D341Med (cell line): ENCODE data around the gene USP7.
"Not testable (repeated sequence)": the region's sequence is repeated elsewhere in the genome, so short reads cannot be mapped to it uniquely, and the experiment has no call there.

Source experiments
- DNase-seq: peaks from one replicate; pipeline ENCODE4 v3.0.0; 2012; ENCODE audit warnings: low spot score

The USP7 gene

DNA sequence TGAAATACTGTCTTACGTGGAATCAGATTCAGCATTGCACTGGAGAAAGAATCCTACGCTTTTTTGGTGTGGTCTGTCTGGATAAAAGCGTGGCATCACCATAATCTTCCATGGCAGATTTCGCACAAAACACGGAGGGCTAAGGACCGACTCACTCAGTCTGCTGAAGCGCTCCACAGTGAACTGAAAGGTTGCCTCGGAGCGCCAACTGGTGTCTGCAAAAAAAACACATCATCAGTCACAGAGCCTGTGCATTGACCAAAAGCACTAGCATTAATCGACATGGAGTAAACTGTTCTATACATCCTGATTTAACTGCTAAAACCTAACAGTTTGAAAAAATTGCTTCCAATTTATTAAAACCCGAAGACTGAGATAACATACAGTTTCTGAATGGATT lies 40.5 kb downstream of the USP7 start:
- no peak for DNase-seq

DNA sequence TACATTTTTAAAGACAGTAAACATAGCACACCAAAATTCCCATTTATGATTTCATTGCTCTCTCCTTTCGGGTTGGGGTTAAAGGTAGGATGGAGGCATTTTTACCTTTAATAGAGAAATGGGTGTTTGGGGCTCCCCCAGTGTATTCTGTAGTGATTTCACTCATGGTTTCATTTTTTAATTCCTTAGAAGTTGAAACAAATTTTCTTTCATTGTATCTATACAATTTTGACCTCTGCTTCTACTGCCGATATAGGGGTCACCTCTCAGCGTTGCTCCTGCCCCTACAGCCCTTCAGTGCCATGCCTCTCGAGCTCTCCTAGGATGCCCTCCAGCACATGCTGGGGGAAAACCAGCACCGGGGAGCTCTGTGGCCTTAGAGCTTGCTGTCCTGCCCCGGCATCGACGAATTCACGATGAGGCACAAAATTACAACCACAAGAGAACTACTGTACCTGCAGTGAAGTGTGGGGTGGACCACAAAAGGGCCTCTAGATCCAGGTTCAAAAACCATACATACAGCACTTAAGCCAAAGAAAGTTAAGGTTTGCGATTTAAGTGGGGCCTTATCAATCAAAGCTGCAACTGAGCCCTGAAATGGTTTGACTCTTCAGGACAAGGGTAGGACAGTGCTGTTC lies 42.2 kb downstream of the USP7 start:
- no peak for DNase-seq

DNA sequence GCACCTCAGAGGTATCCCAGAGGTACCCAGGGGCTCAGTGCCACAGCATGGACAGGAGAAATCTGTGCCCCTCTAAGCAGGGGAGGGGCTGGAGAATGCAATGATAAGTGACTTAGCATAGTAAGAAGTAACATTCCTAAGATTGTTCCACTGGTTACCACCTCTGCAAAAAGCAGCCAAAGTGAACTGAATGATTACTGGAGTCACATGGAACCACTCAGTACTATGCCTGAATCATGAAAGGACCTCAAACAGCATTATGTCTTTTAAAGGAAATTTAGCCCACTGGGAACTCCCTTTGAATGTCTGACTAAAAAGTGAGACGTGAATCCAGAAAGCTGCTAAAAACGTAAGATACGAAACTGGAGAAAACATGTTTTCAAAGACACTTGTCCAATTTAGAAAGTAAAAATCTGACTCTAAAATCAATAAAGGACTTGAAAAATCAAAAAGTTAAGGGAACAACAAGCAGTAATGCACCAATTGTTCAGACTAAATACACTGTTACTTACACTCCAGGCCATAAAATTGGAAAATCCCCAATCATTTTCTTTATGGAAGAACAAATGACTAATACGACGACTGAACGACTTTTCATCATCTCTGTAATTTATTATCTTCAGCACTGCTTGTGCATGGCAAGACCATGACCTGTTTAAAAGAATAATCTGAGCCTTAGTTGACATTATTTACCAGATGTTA lies 42.9 kb downstream of the USP7 start:
- DNase-seq: no peak

DNA sequence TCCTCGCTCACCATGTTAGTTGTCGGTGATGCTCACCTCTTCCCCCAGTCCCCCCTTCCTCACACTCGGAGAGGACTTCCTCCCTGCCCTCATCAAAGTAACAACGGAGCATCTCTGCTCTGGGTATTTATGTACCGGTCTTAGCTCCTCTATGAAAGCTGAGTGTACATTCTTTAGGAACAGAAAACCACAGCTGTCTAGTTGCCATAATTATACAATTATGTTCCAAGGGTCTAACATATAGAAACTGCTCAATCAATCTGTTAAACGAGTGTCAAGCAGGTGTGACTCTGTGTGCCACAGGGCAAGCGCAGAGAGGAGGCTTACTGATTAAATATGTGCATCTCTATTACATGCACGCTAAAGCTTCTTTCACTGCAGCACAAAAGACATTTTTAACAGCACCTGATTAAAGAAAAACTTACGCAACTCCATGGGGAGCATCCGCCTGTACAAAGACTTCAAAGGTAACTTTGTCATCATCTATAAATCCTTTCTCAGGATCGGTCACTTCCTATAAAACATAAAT lies 43.7 kb downstream of the USP7 start:
- DNase-seq: no peak

DNA sequence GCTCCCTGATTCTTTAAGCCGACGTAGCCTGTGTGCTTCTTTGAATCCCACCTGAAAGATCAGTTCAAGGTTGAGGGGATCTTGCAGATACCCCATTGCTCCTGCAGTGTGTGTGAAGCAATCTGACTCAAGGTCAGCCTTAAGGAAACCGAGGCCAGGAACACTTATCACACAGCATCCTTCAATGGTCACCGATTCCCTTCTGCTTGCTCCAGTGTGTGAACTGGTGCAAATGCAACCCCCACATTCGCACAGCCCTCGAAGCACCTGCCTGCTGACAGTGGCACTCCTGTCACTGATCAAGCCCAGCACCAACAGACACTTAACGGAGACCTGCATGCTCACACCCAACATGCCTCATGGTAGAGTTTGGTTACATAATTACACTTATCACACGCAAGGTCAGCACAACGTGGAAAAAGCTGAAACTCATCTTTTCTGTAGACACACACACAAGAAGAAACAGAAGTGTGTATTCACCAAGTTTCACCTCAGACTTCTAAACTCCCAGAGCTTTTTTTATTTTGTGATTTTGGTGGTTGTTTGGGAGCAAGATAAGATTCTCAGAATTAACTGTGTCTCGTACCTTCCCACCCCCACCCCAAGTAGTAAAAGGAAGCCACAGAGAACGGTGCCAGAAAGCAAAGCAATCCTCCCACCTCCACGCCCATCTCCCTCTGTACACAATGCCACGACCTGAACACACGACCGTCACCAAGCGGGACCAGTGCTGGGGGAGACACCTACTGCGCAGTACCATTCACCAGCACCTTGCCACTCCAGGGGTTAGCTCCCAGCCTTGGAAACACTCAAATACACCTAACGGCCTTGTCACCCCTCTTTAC lies 44.4 kb downstream of the USP7 start:
- no peak for DNase-seq

DNA sequence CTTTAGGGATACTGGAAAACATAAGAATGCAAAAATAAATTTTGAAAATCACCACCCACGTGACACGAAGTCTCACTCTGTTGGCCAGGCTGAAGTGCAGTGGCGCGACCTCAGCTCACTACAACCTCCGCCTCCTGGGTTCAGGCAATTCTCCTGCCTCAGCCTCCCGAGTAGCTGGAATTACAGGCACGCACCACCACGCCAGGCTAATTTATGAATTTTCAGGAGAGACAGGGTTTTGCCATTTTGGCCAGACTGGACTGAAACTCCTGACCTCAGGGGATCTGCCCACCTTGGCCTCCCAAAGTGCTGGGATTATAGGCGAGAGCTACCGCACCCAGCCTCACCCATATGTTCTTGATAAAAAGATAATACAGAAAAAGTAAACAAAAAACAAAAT lies 46.4 kb downstream of the USP7 start:
- not testable (repeated sequence) for DNase-seq

DNA sequence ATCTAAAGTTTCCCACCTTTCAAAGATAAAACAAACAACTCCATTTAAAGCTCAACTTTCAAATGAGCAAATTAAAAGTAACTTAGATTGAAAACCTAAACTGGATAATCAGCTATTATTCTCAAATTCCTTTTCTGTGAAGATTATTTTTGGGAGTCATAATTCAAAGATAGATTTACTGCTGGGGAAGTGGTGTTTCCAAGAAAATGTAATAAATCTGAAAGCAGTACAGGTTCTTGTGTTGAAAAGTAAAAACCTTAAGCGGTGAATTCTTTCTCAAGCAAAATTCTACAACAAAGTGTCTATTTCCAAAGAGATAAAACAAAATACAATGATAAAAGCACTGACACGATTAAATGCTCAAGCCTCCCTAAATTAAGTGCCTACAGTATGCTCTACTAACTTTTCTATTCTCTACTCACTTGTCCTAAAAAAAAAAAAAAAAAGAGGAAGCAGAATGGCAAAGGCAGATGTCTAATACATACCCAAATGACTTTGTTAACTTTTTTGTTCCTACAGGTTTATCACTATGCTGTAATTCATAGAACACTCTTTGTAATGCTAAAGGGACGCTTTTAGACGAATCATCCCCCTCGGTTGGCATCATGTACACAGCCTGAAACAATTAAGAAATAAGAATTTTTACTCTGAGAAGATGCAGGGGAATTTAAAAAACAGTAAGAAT lies 47.0 kb downstream of the USP7 start:
- no peak for DNase-seq

DNA sequence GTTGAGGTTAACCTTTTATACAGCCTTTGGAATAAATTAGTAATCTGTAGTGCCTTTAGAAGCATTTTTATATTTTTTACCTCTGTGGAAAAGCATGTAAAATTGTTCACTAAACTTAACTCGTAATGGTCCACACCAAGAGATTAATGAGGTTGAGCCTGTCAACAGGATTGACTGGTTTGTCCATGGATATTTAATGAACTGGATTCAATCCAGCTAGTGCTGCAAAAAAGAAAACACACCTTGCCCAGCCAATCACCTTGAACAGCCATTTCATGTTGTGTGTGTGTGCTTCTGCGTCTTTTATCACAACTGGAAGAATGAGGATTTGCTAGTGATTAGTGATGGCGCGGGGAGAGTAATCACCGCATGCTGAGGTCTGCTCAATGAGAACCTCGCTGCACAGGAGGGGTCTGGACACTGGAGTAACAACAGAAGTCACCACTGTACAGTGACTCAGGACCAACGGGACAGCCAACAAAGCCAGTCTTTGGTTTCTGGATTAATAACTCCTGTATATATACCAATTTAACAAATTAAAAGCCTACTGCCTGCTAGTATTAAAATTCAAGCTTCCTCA lies 47.9 kb downstream of the USP7 start:
- no peak for DNase-seq

DNA sequence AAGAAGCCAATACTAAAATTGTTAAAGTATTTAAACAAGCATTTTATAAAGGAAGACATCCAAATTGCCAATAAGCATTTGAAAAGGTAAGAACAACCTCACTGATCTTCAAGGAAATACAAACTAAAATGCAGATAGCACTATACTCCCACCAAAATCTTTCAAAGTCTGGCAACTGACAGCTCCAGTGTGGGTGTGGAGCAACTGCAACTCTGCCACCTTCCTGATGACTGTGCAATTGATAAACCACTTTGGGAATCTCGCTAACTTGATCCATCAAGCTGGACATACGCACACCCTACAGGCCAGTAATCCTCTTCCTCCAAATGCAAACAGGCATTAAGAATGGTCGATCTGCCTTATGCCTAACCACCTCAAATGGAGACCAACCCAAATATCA lies 49.6 kb downstream of the USP7 start:
- DNase-seq: no peak

DNA sequence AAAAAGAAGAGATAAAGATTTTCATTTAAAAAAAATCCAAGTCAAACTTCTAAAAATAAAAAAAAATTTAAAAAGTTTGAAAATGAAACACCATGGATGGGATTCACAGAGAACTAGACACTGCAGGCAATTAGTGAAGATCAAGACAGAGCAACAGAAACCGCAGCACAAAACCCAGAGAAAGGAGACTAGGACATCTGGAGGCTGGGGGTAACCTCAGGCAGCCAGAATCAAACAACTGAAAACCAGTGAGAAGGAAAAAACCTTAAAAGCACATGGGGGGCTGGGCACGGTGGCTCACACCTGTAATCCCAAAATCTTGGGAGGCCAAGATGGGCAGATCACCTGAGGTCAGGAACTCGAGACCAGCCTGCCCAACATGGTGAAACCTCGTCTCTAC lies 50.9 kb downstream of the USP7 start:
- no peak for DNase-seq

DNA sequence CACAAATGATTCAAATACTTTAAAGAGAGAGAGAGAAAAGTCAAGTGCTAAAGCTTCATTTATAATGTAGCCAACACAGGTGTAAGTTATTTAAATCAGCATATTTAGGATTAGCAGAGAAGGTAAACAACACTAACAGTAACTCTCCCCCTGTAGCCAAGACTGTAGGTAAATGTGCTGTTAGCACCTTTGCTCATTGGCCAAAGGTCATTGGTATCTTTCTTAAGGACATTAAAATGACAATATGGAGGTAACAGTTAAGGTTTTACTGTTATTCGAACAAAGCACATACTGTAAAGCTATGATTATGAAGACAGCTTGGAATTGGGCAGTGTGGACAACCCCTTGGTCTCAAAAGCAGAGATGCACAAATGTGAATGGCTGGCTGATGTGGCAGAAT lies 52.9 kb downstream of the USP7 start:
- no peak for DNase-seq

DNA sequence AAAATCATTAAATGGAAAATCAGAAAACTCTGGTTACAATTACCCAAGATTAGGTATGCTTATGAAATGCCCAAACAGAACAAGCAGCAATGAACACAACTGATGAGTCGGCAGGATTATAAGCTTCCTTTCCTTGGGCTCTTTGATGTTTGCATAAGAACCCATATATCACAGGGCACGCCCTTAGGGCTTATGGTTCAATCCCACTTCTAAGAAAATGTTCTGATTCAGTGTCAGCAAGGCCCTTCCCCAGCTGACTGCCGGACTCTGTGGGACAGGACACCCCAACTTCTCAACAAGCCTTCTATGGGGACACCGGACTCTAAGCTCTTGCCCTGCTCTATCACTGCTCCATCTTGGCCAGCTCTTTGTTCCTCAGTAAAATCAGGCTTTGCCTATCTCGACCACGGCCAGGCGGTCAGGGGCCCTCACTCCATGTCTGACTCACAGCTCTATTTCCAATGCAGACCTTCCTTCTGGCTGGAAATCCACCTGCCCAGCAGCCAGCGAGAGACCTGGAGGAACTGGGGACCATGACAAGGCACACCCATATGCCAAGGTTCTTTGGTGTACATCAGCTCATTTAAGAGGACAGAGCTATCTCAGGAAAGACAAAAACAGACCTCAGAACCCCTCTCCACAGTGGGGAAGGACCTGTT lies 54.8 kb downstream of the USP7 start:
- no peak for DNase-seq

DNA sequence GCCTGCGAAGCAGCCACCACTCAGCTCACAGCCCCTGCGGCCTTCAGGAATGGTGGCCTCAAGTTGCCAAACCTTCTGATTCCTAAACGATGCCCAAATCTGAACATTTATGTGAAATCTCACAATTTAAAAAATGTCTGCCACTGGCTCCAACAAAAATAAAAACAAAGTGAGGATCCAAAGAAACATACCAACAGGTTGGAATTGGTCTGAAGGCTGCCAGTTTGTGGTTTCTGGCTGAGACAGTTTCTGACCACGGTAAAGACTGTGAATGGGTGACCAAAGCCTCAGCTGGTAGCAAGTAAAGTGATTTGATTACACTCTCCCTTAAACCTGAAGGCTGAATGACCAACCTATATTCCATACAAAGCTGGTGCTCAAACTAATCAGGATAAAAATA lies 56.6 kb downstream of the USP7 start:
- DNase-seq: no peak

DNA sequence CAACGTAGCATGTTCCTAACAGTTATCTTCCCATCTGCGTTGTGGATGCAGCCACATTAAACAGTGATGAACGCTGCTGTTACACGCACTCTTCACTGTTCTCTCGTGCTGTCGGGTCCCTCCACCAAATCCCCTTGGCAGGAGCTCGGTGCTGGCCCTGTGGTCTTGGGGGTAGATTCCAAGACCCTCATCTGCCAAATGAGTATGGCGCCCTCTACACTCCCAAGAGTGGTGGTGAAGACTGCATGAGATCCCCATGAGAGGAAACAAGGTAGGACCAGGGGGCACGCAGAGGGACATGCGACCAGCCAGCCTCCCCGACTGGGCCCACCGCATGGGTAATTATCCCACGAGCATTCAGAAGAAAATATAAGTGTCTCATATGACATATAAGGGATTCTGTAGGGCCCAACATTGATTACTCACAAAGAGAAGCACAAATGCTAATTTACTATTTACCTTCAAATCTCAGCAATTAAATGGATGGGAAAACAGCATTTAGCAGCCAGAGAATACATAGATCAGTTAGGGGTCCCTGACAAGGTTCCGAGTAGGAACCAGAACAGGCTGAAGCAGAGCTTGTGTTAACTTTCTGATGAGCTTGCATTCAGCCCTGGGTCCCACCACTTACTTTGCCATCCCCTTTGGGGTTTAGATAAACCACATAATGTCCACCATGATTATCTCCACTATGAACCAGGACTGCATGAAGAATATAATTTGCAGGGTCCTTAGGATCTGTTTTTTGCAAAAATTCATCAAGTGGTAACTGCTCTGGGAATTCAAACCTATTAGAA lies 57.7 kb downstream of the USP7 start:
- peak; percentile 53 for DNase-seq

DNA sequence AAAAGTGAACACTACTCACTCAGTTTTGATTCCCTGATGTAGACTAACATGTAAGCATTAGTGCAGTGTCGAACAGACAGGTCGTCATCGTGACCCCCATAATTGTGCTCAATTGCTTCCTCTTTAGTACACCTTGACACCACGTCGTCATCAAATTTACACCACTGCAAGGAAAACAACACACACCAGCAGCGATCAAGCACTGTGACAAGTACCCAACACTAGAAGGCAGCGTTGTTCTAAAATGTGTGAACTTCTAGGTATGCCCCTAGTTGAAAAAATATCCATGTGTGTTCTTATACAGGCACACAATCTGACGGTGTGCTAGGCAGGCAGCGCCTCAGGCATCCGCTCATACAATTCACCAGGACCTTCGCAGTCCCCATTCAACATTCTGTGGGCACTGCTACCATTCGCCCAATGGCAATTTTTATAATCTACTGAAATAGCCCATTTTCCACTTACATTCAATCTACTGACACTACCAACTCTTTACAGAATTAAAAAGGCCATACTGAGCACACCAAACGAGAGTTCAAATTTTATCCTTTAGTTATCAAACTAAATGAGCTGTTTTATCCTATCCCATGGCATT lies 58.4 kb downstream of the USP7 start:
- DNase-seq: peak; percentile 60

DNA sequence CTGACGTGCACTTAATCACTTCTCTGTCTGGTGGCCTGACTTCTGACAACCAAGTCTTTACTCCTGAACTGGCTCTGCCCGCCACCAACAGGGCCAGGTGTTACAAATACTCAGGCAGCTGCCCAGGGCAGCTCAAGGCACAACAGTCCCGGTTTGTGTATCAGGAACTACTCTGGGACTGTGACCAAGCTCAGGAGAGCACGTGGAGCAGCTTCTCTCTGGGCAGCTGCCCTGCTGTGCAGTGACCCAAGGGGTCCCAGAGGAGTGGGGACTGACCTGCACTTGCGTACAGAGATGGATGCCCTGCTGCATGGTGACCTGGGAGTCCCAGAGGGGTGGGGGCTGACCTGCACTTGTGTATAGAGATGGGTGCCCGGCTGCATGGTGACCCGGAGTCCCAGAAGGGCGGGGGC lies 59.7 kb downstream of the USP7 start:
- no peak for DNase-seq

DNA sequence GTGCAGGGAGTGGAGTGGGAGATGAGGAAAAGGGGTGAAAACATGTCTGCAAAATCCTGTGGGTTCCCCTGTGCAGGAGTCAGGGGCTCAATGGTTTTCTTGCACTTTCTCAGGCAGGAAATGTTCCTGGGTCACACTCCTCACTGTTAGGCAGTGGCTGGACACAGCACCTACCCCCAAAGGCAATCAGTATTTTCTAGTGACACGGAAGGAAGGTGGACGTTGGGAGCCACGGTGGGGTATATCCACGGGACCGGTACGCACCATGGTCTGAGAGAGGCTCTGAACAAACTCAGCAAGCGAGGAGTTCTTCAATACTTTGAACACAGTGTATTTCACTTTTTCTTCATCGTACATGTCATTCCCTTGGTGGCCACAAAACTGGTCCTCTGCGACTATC lies 60.7 kb downstream of the USP7 start:
- DNase-seq: no peak

DNA sequence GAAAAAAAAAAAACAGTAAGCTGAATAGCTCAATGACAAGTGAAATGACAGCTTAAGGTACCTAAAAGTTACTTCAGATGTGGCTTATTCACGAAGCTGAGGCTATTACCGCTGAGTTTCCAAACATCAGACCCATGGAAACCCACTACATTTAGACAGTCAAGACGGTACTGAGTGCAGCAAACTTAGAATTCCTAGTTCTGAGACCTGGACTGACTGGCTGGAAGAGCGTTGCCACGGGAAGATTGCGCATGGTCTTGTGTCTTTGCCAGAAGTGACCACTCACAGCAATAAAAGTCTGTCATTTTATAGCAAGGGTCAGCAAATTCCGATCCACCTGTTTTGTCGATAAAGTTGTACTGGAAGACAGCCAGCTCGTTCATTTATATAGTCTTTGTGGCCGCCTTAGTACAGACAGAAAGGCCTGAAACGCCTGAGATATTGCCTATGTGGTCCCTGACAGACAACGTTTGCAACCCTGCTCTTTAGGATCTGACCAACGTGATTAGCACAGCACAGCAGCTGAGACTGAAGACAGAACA lies 62.3 kb downstream of the USP7 start:
- DNase-seq: no peak

DNA sequence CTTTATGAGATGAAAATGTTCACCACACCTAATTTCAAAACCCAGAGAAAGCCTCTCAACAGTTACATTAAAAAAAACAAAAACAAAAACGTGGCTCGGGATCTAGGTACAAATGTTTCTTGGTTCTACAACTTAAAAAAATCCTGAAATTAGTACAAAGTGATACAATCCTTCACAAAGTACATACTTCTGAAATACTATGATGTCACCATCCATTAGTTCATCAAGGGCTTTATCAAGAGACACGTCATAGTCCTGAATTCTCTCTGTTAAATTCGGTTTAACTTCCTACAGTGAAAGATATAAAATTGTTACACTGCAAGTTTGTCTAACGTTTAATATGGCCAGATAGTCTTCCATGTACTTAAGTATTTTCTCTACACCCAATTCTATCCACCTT lies 63.4 kb downstream of the USP7 start:
- no peak for DNase-seq
